Endodermal cell (in vitro differentiated cells): ENCODE results near the gene DDRGK1. TPM values are rescaled to one million over a fixed set of nuclear protein-coding genes. Genes with fewer than 3 reads are reported as not detected.

Experiments used
- DNase-seq: peaks from one replicate; pipeline ENCODE4 v3.0.0-alpha.2; 2017
- H3K27ac ChIP-seq: 2 replicates; pipeline ENCODE4 v1.5.1; 2013; ENCODE audit warnings: mild to moderate bottlenecking, low read depth, low read length, moderate library complexity
- H3K27me3 ChIP-seq: 2 replicates; pipeline ENCODE4 v1.6.1; 2013; ENCODE audit warnings: mild to moderate bottlenecking, low read length, moderate library complexity; ENCODE audit not compliant: insufficient read depth, control insufficient read depth, poor library complexity, severe bottlenecking
- H3K36me3 ChIP-seq: 2 replicates; pipeline ENCODE4 v1.7.0; 2013; ENCODE audit warnings: mild to moderate bottlenecking, low read length, moderate library complexity; ENCODE audit not compliant: control insufficient read depth, insufficient read depth
- H3K4me1 ChIP-seq: one replicate; pipeline ENCODE4 v1.7.0; 2013; ENCODE audit warnings: low read length; ENCODE audit not compliant: control insufficient read depth, insufficient read depth
- H3K4me3 ChIP-seq: 2 replicates; pipeline ENCODE4 v1.5.1; 2013; ENCODE audit warnings: mild to moderate bottlenecking, low read length, moderate library complexity
- H3K9ac ChIP-seq: 2 replicates; pipeline ENCODE4 v1.6.1; 2013; ENCODE audit warnings: mild to moderate bottlenecking, low read length, moderate library complexity; ENCODE audit not compliant: poor library complexity, severe bottlenecking; ENCODE audit errors: extremely low read depth
- H3K9me3 ChIP-seq: 2 replicates; pipeline ENCODE4 v1.6.1; 2013; ENCODE audit warnings: mild to moderate bottlenecking, low read length, moderate library complexity; ENCODE audit not compliant: control insufficient read depth
- H3K27ac Mint-ChIP-seq: 2 replicates; pipeline ENCODE4 v1.8.0; 2020; ENCODE audit warnings: mixed read lengths
- H3K27me3 Mint-ChIP-seq: 2 replicates; pipeline ENCODE4 v1.8.0; 2021; ENCODE audit warnings: mild to moderate bottlenecking, mixed read lengths; ENCODE audit not compliant: insufficient read depth
- H3K36me3 Mint-ChIP-seq: 2 replicates; pipeline ENCODE4 v1.8.0; 2020; ENCODE audit warnings: low read depth, mixed read lengths
- H3K4me1 Mint-ChIP-seq: 2 replicates; pipeline ENCODE4 v1.8.0; 2020; ENCODE audit warnings: mixed read lengths
- H3K4me3 Mint-ChIP-seq: 2 replicates; pipeline ENCODE4 v1.8.0; 2020; ENCODE audit warnings: mild to moderate bottlenecking, moderate library complexity, mixed read lengths
- H3K9me3 Mint-ChIP-seq: 2 replicates; pipeline ENCODE4 v1.8.0; 2020; ENCODE audit warnings: mild to moderate bottlenecking, mixed read lengths
- WGBS, 2 experiments: methylation state at CpG; one replicate each; pipeline versions ENCODE4 v1.1.5 to v1.1.7; 2013; ENCODE audit warnings: missing lambda C conversion rate in 2 of 2, mixed read lengths in 1 of 2; ENCODE audit not compliant: insufficient coverage in 1 of 2, insufficient read length in 1 of 2; 5-methylcytosine and 5-hydroxymethylcytosine counted together
- total RNA-seq, 2 donors: library from RNA; stranded (reverse); fragmentation: NEBNext Ultra II Directional in 1 of 2; extraction: Animal tissue kit (Norgen Biotek cat#: 25700) in 1 of 2; gene quantifications; 2 replicates in 1 of 2; 3 replicates in 1 of 2; pipeline ENCODE4 v1.2.1, GENCODE V29; 2021
- TF ChIP-seq, protein P1 (sequence below): fragments of 200-600 bp; sonication (generic); conservative IDR thresholded peaks from 2 replicates; pipeline ENCODE4 v1.5.0; 2021; ENCODE audit warnings: antibody characterized with exemption, mild to moderate bottlenecking

DDRGK1 gene
- total RNA-seq, 2 donors from 2014 or later: 55.0 to 59.3 TPM

DNA sequence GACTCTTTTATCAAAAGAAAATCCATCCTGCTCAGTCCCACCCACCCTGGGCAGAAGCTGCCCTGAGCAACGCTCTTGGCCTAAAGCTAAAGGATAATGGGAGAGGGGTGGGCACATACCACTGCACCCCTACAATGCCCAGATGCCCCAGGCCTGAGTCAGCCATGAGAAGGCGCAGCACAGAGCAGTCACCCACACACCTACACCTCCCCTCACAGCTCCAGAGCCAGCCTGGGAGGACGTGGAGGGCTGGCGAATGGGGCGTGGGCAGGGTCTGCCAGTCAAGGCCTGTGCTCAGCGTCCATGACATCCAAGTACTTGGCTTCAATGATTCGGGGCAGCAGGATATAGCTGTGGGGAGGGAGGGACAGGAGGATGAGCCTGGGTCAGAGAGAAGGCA lies 23.0 kb upstream of the DDRGK1 start:
- Mint-ChIP-seq H3K4me3 (no peak overlapping the region), H3K36me3 (peaks cover 16% of the 10 kb centered on the region), H3K9me3 (no peaks in the 10 kb centered on the region), H3K27me3 (no peaks in the 10 kb centered on the region), H3K4me1 (peaks cover 14% of the 10 kb centered on the region), H3K27ac (no peak overlapping the region)
- WGBS, 2 experiments: 84 to 100% methylated on average over 2 to 6 of the region's 7 CpGs
- Histone ChIP-seq H3K9ac (no peak overlapping the region), H3K9me3 (no peaks in the 10 kb centered on the region), H3K4me3 (no peak overlapping the region), H3K27ac (no peak overlapping the region), H3K4me1 (peaks cover 8% of the 10 kb centered on the region), H3K27me3 (no peaks in the 10 kb centered on the region), H3K36me3 (peaks cover 20% of the 10 kb centered on the region)
- TF ChIP-seq, protein P1, sequence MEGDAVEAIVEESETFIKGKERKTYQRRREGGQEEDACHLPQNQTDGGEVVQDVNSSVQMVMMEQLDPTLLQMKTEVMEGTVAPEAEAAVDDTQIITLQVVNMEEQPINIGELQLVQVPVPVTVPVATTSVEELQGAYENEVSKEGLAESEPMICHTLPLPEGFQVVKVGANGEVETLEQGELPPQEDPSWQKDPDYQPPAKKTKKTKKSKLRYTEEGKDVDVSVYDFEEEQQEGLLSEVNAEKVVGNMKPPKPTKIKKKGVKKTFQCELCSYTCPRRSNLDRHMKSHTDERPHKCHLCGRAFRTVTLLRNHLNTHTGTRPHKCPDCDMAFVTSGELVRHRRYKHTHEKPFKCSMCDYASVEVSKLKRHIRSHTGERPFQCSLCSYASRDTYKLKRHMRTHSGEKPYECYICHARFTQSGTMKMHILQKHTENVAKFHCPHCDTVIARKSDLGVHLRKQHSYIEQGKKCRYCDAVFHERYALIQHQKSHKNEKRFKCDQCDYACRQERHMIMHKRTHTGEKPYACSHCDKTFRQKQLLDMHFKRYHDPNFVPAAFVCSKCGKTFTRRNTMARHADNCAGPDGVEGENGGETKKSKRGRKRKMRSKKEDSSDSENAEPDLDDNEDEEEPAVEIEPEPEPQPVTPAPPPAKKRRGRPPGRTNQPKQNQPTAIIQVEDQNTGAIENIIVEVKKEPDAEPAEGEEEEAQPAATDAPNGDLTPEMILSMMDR: no peak
- DNase-seq: no peak

DNA sequence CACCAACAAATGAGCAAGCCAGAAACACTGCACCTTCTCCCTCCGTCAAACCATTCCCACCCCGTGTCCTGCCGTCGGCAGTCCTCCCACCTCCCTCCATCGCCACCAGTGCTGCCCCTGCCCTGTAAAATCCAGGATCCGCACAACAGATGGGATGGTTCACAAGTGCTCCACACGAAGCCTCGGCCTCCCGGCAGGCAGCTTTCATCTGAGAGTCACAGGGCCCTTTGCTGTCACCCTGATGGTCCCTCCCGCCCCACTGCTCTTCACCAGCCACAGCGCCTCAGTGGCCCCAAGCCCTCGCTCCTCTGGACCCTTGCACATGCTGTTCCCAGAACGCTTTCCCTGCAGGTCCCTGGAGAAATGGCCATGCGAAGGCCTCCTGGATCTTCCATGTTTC lies 22.4 kb upstream of the DDRGK1 start:
- no peak overlapping the region for H3K4me3 ChIP-seq
- H3K36me3 Mint-ChIP-seq: peaks cover 16% of the 10 kb centered on the region
- no peaks in the 10 kb centered on the region for H3K9me3 Mint-ChIP-seq
- H3K27ac Mint-ChIP-seq: no peak overlapping the region
- no peak for DNase-seq
- no peak overlapping the region for H3K27ac ChIP-seq
- H3K27me3 Mint-ChIP-seq: no peaks in the 10 kb centered on the region
- H3K4me1 ChIP-seq: peaks cover 10% of the 10 kb centered on the region
- H3K27me3 ChIP-seq: no peaks in the 10 kb centered on the region
- H3K36me3 ChIP-seq: peaks cover 25% of the 10 kb centered on the region
- no peak overlapping the region for H3K4me3 Mint-ChIP-seq
- H3K9me3 ChIP-seq: no peaks in the 10 kb centered on the region
- H3K9ac ChIP-seq: no peak overlapping the region
- H3K4me1 Mint-ChIP-seq: peaks cover 16% of the 10 kb centered on the region
- TF ChIP-seq, protein P1: no peak
- WGBS, 2 experiments: 93 to 97% methylated on average over 7 to 14 of the region's 14 CpGs

DNA sequence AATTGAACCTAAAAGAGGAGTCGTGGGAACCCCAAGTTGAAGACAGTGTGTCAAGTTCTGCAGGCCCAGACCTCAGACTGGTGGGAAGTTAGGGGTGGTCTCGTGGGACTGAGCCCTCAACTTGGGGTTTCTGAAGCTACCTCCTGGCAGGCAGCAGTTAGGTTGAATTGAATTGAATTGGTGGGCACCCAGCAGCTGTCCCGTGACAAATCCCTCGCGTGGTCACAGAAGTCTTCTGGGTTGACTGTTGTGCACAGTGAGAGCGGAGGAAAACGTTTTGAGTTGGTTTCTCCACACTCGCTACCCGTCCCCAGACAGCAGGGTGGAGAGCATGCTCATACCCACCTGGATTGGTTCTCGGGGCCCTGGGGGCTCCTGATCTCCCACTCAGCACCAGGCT lies 21.6 kb upstream of the DDRGK1 start:
- peaks cover 20% of the 10 kb centered on the region for H3K36me3 Mint-ChIP-seq
- H3K4me3 Mint-ChIP-seq: no peak overlapping the region
- H3K27ac ChIP-seq: no peak overlapping the region
- H3K27me3 ChIP-seq: no peaks in the 10 kb centered on the region
- 91 to 100% methylated on average over 7 to 10 of the region's 10 CpGs for WGBS, 2 experiments
- H3K27me3 Mint-ChIP-seq: no peaks in the 10 kb centered on the region
- H3K9ac ChIP-seq: no peak overlapping the region
- no peak overlapping the region for H3K4me3 ChIP-seq
- no peaks in the 10 kb centered on the region for H3K9me3 ChIP-seq
- peaks cover 10% of the 10 kb centered on the region for H3K4me1 ChIP-seq
- H3K36me3 ChIP-seq: peaks cover 33% of the 10 kb centered on the region
- peaks cover 19% of the 10 kb centered on the region for H3K4me1 Mint-ChIP-seq
- DNase-seq: no peak
- no peak overlapping the region for H3K27ac Mint-ChIP-seq
- no peaks in the 10 kb centered on the region for H3K9me3 Mint-ChIP-seq
- TF ChIP-seq, protein P1: no peak
